ENCODE results near the gene EIF1. TPM values are rescaled to one million over a fixed set of nuclear protein-coding genes. Genes with fewer than 3 reads are reported as not detected.

EIF1 gene
- total and polyA plus RNA-seq, 2 experiments from 2014 or later, result 180 to 989 TPM

- Histone ChIP-seq H3K27ac (no peak overlapping the region), H3K4me2 (no peak overlapping the region), H3K9me3 (ENCODE audit: low read depth) (no peaks in the 10 kb centered on the region), H3K4me3 (no peak overlapping the region), H3K27me3 (peaks cover 41% of the 10 kb centered on the region), H3K4me1 (ENCODE audit: insufficient read depth) (peaks cover 19% of the 10 kb centered on the region), H2AFZ (peak overlapping the region; percentile 53), H3K79me2 (no peaks in the 10 kb centered on the region), H3K36me3 (replicated peaks; ENCODE audit: insufficient read depth, low read depth) (no peaks in the 10 kb centered on the region), H4K20me1 (ENCODE audit: insufficient read depth, poor library complexity, severe bottlenecking) (no peaks in the 10 kb centered on the region), H3K9me2 (replicated peaks; ENCODE audit: insufficient read depth) (no peaks in the 10 kb centered on the region)
- WGBS (ENCODE audit: low lambda C conversion rate, missing lambda C conversion rate), result 28% methylated on average over 10 of the region's 10 CpGs
- TF ChIP-seq, protein P1, sequence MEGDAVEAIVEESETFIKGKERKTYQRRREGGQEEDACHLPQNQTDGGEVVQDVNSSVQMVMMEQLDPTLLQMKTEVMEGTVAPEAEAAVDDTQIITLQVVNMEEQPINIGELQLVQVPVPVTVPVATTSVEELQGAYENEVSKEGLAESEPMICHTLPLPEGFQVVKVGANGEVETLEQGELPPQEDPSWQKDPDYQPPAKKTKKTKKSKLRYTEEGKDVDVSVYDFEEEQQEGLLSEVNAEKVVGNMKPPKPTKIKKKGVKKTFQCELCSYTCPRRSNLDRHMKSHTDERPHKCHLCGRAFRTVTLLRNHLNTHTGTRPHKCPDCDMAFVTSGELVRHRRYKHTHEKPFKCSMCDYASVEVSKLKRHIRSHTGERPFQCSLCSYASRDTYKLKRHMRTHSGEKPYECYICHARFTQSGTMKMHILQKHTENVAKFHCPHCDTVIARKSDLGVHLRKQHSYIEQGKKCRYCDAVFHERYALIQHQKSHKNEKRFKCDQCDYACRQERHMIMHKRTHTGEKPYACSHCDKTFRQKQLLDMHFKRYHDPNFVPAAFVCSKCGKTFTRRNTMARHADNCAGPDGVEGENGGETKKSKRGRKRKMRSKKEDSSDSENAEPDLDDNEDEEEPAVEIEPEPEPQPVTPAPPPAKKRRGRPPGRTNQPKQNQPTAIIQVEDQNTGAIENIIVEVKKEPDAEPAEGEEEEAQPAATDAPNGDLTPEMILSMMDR (IDR thresholded peaks at IDR 0.05; ENCODE audit: poor library complexity), result peak; percentile 94
- TF ChIP-seq EZH2phosphoT487 (IDR thresholded peaks at IDR 0.05; ENCODE audit: low read depth, severe bottlenecking, unreplicated experiment), result no peak
- peak; percentile 89 for DNase-seq (ENCODE audit: low spot score)
These were observed 49.6 kb downstream of the EIF1 start for GRCh38 chr17:41738077-41738800.

GRCh38 chr17:41738801-41739112, 50.1 kb downstream of the EIF1 start:
- Histone ChIP-seq H3K4me2 (no peak overlapping the region), H3K4me3 (no peak overlapping the region), H3K27ac (no peak overlapping the region), H4K20me1 (ENCODE audit: insufficient read depth, poor library complexity, severe bottlenecking) (no peaks in the 10 kb centered on the region), H3K27me3 (peaks cover 40% of the 10 kb centered on the region), H3K36me3 (replicated peaks; ENCODE audit: insufficient read depth, low read depth) (no peaks in the 10 kb centered on the region), H3K4me1 (ENCODE audit: insufficient read depth) (peaks cover 16% of the 10 kb centered on the region), H3K79me2 (no peaks in the 10 kb centered on the region), H3K9me3 (ENCODE audit: low read depth) (no peaks in the 10 kb centered on the region), H2AFZ (no peak overlapping the region), H3K9me2 (replicated peaks; ENCODE audit: insufficient read depth) (no peaks in the 10 kb centered on the region)
- WGBS (ENCODE audit: low lambda C conversion rate, missing lambda C conversion rate), result 92% methylated on average over 5 of the region's 5 CpGs
- TF ChIP-seq, protein P1 (IDR thresholded peaks at IDR 0.05; ENCODE audit: poor library complexity), result no peak
- TF ChIP-seq EZH2 (IDR thresholded peaks at IDR 0.05; ENCODE audit: borderline replicate concordance) (no peak), EZH2phosphoT487 (IDR thresholded peaks at IDR 0.05; ENCODE audit: low read depth, severe bottlenecking, unreplicated experiment) (no peak)
- DNase-seq (ENCODE audit: low spot score), result no peak

GRCh38 chr17:41739661-41740352, 51.1 kb downstream of the EIF1 start:
- WGBS (ENCODE audit: low lambda C conversion rate, missing lambda C conversion rate), result 89% methylated on average over 9 of the region's 9 CpGs
- Histone ChIP-seq H3K9me3 (ENCODE audit: low read depth) (no peaks in the 10 kb centered on the region), H2AFZ (no peak overlapping the region), H3K9me2 (replicated peaks; ENCODE audit: insufficient read depth) (no peaks in the 10 kb centered on the region), H3K4me3 (no peak overlapping the region), H3K36me3 (replicated peaks; ENCODE audit: insufficient read depth, low read depth) (no peaks in the 10 kb centered on the region), H3K27ac (no peak overlapping the region), H3K4me2 (no peak overlapping the region), H3K79me2 (no peaks in the 10 kb centered on the region), H3K27me3 (peaks cover 29% of the 10 kb centered on the region), H4K20me1 (ENCODE audit: insufficient read depth, poor library complexity, severe bottlenecking) (no peaks in the 10 kb centered on the region), H3K4me1 (ENCODE audit: insufficient read depth) (peaks cover 6% of the 10 kb centered on the region)
- TF ChIP-seq EZH2phosphoT487 (IDR thresholded peaks at IDR 0.05; ENCODE audit: low read depth, severe bottlenecking, unreplicated experiment), result no peak
- TF ChIP-seq, protein P1 (IDR thresholded peaks at IDR 0.05; ENCODE audit: poor library complexity), result no peak
- no peak for DNase-seq (ENCODE audit: low spot score)
